Lung (tissue), 12 donors: ENCODE results near the gene LMAN2. TPM values are rescaled to one million over a fixed set of nuclear protein-coding genes. Genes with fewer than 3 reads are reported as not detected.
A peak's percentile ranks its signal among the peaks of the same experiment; 100 is the strongest.

Experiments used
- ATAC-seq: fragments of 200-7000 bp; cut with Tn5 transposase; one replicate; pipeline ENCODE4 v1.9.1; 2020; ENCODE audit warnings: moderate number of reproducible peaks; ENCODE audit not compliant: insufficient read depth, low FRiP score
- DNase-seq, 3 donors: peaks; one replicate each; pipeline ENCODE4 v3.0.0-alpha.2; 2013 to 2017
- H3K27ac ChIP-seq, 2 donors: one replicate each; pipeline ENCODE4 v1.5.1; 2013; ENCODE audit warnings: mild to moderate bottlenecking in 2 of 2, moderate library complexity in 2 of 2, control low read depth in 1 of 2, inconsistent platforms in 1 of 2, low read depth in 1 of 2, low read length in 1 of 2
- H3K27me3 ChIP-seq, 3 donors: one replicate each; pipeline ENCODE4 v1.5.1; 2013; ENCODE audit warnings: low read length in 2 of 3; ENCODE audit not compliant: control insufficient read depth in 3 of 3, insufficient read depth in 3 of 3
- H3K36me3 ChIP-seq, 4 donors: one replicate each; pipeline ENCODE4 v1.5.1; 2013; ENCODE audit warnings: low read length in 4 of 4, mild to moderate bottlenecking in 1 of 4, moderate library complexity in 1 of 4; ENCODE audit not compliant: control insufficient read depth in 4 of 4, insufficient read depth in 4 of 4
- H3K4me1 ChIP-seq, 5 donors: one replicate each; pipeline ENCODE4 v1.5.1; 2013; ENCODE audit warnings: low read length in 5 of 5, mild to moderate bottlenecking in 2 of 5, moderate library complexity in 1 of 5; ENCODE audit not compliant: control insufficient read depth in 5 of 5, insufficient read depth in 5 of 5
- H3K4me3 ChIP-seq: one replicate; pipeline ENCODE4 v1.5.1; 2013; ENCODE audit warnings: mild to moderate bottlenecking, control low read depth, moderate library complexity
- H3K9ac ChIP-seq, 2 donors: one replicate each; pipeline ENCODE4 v1.5.1; 2013; ENCODE audit warnings: low read length in 2 of 2, control low read depth in 1 of 2; ENCODE audit not compliant: insufficient read depth in 1 of 2
- H3K9me3 ChIP-seq, 4 donors: one replicate each; pipeline ENCODE4 v1.5.1; 2013; ENCODE audit warnings: low read length in 3 of 4, mild to moderate bottlenecking in 1 of 4, moderate library complexity in 1 of 4; ENCODE audit not compliant: control insufficient read depth in 4 of 4, insufficient read depth in 3 of 4
- CTCF ChIP-seq: IDR thresholded peaks from 2 replicates; pipeline ENCODE4 v1.5.1; 2012; ENCODE audit warnings: mild to moderate bottlenecking; ENCODE audit errors: control extremely low read depth, extremely low read depth
- WGBS, 2 donors: extraction: QIAGEN DNeasy Blood & Tissue Kit; methylation state at CpG; one replicate each; pipeline ENCODE4 v1.1.7; 2013; 5-methylcytosine and 5-hydroxymethylcytosine counted together
- polyA plus RNA-seq, 2 donors: library from polyadenylated mRNA; stranded (reverse); fragments of 200-250 nt; gene quantifications; one replicate each; pipeline ENCODE4 v1.2.1, GENCODE V29; 2013
- total RNA-seq, 2 donors: library from RNA; depleted of rRNA in 1 of 2; stranded (reverse); fragments of >200 nt in 1 of 2; gene quantifications; one replicate each; pipeline ENCODE4 v1.2.1, GENCODE V29; 2014 to 2021
- donor health status: control.
- donor health status: control.
- donor health status: Bipolar disorder and iron deficiency.
- donor health status: healthy.
- donor health status: DM: yes; HTN: yes; CAD: no.

The LMAN2 gene
- total and polyA plus RNA-seq, 4 donors, result 101 to 316 (median 181) TPM

- peak; percentile 80 for ATAC-seq
- TF ChIP-seq CTCF, result no peak
- peak within 1 kb of the TSS; percentile 43 to 73 for H3K9ac ChIP-seq
- peak within 1 kb of the TSS; percentile 82 for H3K4me3 ChIP-seq
- peaks cover 0 to 34% (median 15%) of the 10 kb centered on the region in 5 donors for H3K4me1 ChIP-seq
- 0% methylated on average over 71 to 100 of the region's 100 CpGs for WGBS, 2 donors
- peak; percentile 87 to 91 (median 89) for DNase-seq
- no peaks in the 10 kb centered on the region for H3K27me3 ChIP-seq
- peak within 1 kb of the TSS; percentile 85 to 86 for H3K27ac ChIP-seq
- H3K36me3 ChIP-seq, result peaks cover 0 to 19% (median 14%) of the 10 kb centered on the region in 4 donors
- no peaks in the 10 kb centered on the region for H3K9me3 ChIP-seq
Measured at GRCh38 chr5:177303121-177303924, 48.1 kb downstream of the LMAN2 start, which contains the start of the genes PRELID1 and RAB24. Gene PRELID1 (plus strand): TSS chr5:177303799. CDS start chr5:177303986, 187 bp downstream. Gene RAB24 (minus strand): TSS chr5:177303719. CDS start chr5:177303288, 431 bp downstream.

GRCh38 chr5:177302354-177303110 lies 48.9 kb downstream of the LMAN2 start:
- peak overlapping the region in 1 of 2 donors; percentile 73 for H3K9ac ChIP-seq
- no peak for TF ChIP-seq CTCF
- ATAC-seq, result no peak
- no peak for DNase-seq
- H3K4me3 ChIP-seq, result peak overlapping the region; percentile 82
- WGBS, 2 donors, result 37 to 39% methylated on average over 24 of the region's 24 CpGs
- no peaks in the 10 kb centered on the region for H3K27me3 ChIP-seq
- peaks cover 0 to 34% (median 15%) of the 10 kb centered on the region in 5 donors for H3K4me1 ChIP-seq
- H3K27ac ChIP-seq, result peak overlapping the region in 1 of 2 donors; percentile 79
- H3K36me3 ChIP-seq, result peaks cover 4 to 19% (median 16%) of the 10 kb centered on the region in 4 donors
- H3K9me3 ChIP-seq, result no peaks in the 10 kb centered on the region

GRCh38 chr5:177301503-177302165 lies 49.8 kb downstream of the LMAN2 start:
- H3K27ac ChIP-seq, result peak overlapping the region in 1 of 2 donors; percentile 80
- H3K36me3 ChIP-seq, result peaks cover 4 to 17% (median 13%) of the 10 kb centered on the region in 4 donors
- H3K4me3 ChIP-seq, result no peak overlapping the region
- no peaks in the 10 kb centered on the region for H3K27me3 ChIP-seq
- 61 to 69% methylated on average over 7 of the region's 7 CpGs for WGBS, 2 donors
- H3K4me1 ChIP-seq, result peaks cover 0 to 35% (median 15%) of the 10 kb centered on the region in 5 donors
- no peak overlapping the region for H3K9ac ChIP-seq
- no peaks in the 10 kb centered on the region for H3K9me3 ChIP-seq
- DNase-seq (peak; percentile 47 to 52 (median 52)), ATAC-seq (peak; percentile 5)
- no peak for TF ChIP-seq CTCF
